ENCODE data around the gene PRLR.

- TF ChIP-seq CREB1 (IDR thresholded peaks at IDR 0.05; ENCODE audit: low read depth) = no peak
- TF ChIP-seq, protein P1, sequence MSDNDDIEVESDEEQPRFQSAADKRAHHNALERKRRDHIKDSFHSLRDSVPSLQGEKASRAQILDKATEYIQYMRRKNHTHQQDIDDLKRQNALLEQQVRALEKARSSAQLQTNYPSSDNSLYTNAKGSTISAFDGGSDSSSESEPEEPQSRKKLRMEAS (IDR thresholded peaks at IDR 0.05) = no peak
Observed at GRCh38 chr5:35122819-35123218, 107.5 kb downstream of the PRLR start.

All from Ishikawa (cell line).